ENCODE data around the gene COLQ.
"Not testable (repeated sequence)": the region's sequence is repeated elsewhere in the genome, so short reads cannot be mapped to it uniquely, and the experiment has no call there.

Gene COLQ

DNA sequence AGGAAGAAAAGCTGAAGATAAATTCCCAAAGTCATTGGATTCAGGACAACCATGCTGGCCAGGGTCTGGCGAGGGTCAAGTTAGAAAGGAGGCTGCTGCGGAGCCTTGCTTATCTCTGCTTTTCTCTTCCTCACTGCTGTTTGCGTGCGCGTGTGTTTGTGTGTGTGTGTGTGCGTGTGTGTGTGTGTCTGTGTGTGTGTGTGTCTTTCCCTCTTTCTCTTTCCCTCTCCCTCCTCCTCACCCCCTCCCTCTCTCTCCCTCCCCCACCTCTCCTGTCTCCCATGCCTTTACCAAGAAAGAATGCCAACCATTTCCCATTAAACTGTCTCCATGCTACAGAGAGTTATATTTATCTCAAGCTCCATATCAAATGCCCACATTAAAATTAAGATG is at the start of gene COLQ:
COLQ (minus strand) TSS at position 134 of the 393 bp plus-strand sequence; CDS start at position 53, 81 bp downstream.
- DNase-seq: no peak

DNA sequence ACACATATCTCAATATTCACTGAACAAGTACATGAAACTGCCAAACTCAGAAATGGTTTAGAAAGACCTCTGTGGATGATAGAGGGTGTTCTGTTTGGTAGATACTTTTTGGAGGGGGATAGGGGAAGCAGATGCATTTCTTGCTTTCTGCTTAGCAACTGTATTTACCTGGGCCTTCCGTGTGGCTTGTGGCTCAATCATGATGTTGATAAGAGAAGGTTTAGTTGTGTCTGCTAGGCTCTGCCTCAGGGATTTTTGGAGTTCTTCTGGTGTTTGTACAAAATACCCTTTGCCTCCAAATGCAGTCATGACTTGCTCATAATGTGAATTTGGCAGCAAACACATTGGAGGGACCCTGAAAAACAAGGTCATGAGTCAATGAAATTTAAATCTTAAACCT is 41.7 kb upstream of the COLQ start:
- no peak for DNase-seq

DNA sequence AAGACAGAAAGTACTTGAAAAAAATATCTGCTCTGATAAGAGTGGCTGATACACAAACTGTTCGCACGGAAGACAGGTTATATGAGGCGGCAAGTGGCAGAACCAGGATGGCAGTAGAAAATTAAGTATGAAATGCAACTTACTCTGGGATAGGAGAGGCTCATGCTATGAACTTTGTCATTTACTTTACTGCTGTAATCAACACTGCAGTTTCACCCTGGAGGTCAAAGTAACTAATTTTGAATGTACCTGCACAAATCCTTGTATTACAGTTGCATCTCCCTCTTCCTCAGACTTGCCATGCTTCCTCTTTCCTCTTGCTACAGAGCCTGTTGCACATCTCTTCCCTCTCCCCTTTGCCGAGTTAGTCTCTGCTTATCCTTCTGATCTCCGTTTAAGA is 41.1 kb upstream of the COLQ start:
- no peak for DNase-seq

DNA sequence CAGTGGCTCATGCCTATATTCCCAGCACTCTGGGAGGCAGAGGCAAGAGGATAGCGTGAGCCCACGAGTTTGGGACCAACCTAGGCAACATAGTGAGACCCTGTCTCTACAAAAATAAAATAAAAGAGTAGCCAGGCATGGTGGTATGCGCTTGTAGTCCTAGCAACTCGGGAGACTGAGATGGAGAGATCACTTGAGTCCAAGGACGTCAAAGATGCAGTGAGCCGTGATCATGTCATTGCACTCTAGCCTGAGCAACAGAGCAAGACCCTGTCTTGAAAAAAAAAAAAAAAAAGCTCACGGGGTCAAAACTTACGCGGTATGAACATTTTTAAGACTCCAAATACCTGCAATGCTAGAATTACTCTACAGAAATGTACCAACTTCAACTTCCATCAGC is 37.1 kb upstream of the COLQ start:
- DNase-seq: no peak

DNA sequence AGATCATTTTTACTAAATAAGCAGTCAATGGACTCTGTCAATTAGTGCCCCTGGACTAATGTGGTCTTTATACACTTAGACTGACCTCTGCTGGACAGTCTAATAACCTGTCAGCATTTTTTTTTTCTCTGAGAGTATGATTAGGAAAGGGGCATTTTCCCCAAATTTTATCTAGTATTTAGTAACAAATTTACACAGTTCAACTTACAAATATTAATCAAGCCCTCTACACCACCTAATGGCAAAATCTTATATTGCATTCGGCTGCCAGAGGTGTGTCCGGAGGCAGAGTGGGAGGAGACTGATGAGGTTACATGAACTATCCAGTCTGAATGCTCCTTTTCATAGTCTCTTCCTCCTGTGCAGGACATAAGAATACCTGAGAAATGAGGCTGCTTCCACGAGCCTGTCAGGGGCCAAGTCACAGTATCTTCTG is 36.0 kb upstream of the COLQ start:
- peak; percentile 45 to 48 for DNase-seq

DNA sequence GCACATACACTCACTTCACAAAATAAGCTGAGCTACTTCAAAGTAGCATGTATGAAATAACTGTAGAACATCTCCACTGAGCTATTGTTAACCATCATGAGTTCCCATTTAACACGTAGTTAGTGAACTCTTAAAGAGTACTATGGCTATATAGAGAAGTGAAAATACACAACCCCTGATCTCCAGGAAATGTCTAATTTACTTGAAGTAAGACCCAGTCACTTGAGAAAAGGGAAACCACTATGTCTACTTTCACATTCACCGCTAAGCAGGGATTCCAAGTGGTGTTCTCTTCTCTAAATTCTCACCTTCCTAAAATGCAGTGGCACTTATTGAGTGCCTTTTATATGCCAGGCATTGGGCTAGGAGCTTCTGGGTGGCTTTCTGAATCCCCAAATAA is 35.0 kb upstream of the COLQ start:
- DNase-seq: no peak

DNA sequence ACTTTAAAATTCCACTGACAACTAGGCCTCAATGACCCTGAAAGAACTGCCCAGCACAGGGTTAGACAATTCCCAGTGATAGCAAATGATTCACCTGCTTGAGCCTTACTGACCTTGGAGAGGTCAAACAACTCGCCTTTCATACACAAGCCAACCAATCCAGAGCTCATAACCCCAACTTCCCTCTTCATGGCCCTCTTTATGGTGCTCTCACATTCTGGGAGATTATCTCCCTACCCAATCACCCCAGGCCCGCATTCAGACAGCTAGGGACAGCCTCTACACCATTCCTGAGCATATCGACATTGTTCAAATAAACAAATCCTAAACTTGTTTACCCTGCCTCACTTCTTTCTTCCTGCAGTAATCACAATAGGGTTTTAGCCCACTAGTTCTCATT is 32.2 kb upstream of the COLQ start:
- DNase-seq: no peak

DNA sequence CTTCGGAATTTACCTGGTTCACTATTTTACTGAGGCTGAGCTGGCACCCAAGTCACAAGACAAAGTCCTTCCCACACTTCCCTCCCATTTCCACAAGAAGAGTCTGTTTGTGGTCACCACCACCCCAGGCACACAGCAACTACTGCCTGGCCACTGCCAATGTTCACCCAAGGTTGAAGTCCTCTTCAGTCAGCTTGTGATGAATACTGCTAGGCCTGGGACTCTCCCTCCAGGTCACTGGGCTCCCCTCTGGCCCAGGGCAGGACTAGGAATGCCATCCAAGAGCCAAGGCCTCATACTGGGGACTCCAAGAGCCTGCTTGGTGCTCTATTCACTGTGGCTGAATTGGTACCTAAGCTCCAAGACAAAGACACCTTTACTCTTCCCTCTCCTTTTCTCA is 30.4 kb upstream of the COLQ start:
- DNase-seq: no peak

DNA sequence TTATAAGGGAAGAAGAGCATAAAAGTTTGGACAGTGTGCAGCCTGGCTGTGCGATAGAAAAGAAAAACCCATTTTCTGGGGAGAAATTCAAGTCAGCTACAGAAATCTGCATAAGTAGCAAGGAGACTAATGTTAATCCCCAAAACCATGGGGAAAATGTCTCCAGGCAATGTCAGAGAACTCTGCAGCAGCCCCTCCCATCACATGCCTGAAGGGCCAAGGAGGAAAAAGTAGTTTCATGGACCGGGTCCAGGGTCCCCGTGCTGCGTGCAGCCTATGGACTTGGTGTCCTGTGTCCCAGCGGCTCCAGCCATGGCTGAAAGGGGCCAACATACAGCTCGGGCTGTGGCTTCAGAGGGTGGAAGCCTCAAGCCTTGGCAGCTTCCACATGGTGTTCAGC is 28.3 kb upstream of the COLQ start:
- no peak for DNase-seq

DNA sequence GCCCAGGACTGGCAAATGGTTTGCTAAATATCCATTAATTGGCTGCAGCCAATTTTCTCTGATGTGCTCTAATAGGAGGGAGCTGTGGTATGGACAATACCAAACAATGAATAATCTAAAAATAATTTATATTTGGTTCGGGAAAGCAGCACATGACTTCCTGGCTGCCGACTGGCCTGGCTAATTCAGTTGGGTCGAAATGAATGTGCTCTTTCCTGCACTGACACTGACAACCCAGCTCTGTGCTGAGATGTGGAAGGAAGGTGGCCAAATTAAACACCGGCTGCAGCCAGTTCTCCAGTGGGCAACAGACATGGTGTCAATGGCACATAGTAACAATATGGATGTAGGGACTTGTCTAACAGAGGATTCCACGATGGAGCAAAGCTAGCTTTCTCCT is 21.1 kb upstream of the COLQ start:
- DNase-seq: no peak

DNA sequence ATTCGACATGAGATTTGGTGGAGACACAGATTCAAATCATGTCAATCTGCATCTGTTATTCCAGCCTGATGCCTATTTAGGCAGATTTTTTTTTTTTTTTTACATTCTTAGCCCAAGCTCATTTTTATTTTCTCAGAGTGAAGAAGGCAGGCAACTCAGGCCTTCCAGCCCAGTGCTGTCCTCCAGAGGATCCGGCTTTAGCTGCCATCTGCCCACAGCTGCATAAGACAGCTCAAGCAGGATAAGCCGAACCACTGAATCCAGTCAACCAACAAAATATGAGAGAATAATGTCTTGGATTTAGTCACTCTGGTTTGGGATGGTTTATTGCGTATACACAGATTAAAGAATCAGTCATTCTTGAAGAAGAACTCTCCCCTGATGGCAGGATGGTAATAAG is 19.9 kb upstream of the COLQ start:
- no peak for DNase-seq

DNA sequence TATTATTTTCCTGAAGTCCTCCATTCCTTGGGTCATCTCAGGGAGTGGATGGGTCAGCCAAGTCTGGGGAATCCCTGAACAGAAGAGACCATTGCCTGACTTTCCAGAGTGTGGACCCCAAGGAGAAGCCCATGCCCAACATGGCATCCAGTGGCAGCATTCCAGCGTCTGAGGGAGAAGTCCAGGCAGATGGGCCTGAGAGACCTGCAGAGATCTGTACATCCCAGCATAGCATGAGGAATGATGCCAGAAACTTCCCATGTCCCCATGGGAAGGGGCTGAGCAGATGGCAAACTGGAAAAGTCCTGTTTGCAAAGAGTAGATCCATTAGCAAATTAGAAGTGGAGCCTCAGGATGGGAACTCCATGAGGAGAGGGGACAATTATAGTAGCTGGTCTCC is 17.6 kb upstream of the COLQ start:
- no peak for DNase-seq

DNA sequence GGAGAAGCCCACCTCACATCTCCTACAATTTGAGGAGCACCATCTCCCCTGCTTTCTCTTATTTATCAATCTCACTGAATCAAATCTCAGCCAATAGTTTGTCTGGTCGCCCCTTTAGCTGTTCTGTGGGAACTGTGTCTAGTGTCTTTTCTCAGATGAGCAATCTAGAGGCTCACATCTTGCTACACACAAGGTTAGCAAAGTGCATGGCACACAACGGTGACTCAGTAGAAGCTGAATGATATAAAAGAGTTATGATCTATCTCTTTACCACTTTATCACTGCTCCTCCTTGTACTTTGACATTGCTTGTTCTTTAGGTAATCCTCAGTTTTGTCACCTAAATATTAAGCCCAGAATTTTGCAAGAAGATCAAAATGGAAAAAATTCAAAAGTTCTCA is 16.8 kb upstream of the COLQ start:
- no peak for DNase-seq

DNA sequence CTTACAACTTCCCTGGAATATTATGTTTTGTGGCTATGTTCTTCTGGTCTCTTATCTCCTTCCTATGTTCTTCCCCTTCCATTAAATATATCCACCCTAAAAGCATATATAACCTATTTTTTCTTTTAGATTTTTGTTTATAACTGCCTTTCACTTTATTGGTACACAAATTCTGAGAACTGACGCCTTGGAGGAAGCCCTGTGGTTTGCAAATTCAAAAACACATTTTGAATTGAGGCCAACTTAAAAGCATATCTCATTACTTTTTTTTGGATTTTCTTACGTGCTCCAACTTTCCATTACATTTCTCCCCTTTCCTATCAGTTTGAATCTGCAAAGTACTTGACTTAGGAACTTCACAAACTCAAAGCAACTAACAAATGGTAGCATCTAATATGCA is 15.3 kb upstream of the COLQ start:
- DNase-seq: no peak

DNA sequence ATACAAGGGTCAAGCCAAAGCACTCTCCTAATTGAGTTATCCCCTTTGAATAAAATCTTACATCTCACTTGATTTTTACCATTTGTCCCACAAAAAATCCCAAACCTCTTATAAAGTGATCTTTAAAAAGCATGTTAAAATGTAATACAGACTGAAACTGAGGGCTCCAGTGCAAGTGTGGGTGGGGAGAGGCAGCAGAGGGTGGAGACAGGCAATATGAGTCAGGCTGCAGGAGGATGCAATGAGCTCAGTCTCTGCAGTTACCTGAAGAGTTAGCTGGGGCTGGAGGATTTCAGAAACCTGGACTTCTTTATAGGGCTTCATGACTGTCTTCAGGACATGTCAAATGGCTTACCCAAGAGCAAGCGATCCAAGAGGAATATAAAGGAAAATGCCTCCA is 14.2 kb upstream of the COLQ start:
- DNase-seq: peak; percentile 47 to 61

DNA sequence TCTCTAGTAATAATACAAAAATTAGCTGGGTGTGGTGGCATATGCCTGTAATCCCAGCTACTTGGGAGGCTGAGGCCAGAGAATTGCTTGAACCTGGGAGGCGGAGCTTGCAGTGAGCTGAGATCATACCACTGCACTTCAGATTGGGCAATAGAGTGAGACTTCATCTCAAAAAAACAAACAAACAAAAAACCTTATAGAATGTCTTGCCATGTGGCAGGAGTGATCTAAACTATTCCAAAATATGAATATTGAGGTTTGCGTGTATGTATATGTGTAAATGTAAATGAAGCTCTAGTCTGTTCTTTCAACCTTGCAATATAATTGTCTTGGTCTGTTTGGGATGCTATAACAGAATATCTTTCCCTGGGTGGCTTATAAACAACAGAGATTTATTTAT is 11.1 kb upstream of the COLQ start:
- not testable (repeated sequence) for DNase-seq

DNA sequence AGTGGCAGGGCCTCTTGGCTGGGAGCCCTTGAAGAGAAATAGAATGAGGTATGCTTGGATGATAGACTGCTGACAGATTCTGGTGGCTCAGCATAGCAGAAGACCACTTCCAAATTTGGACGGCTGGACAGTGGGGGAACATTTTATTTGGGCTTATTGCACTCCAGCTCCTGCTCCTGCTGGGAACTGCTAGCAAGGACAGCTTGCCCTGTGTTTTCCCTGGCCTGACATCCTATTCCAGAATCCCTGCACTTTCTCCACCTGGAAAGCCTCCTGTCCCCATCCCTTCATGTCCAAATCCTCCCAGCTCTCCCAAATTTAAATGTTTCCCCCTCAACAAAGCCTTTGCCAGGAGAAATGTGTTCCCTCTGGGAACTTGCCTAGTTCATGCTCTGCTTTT is 9.8 kb upstream of the COLQ start:
- no peak for DNase-seq

DNA sequence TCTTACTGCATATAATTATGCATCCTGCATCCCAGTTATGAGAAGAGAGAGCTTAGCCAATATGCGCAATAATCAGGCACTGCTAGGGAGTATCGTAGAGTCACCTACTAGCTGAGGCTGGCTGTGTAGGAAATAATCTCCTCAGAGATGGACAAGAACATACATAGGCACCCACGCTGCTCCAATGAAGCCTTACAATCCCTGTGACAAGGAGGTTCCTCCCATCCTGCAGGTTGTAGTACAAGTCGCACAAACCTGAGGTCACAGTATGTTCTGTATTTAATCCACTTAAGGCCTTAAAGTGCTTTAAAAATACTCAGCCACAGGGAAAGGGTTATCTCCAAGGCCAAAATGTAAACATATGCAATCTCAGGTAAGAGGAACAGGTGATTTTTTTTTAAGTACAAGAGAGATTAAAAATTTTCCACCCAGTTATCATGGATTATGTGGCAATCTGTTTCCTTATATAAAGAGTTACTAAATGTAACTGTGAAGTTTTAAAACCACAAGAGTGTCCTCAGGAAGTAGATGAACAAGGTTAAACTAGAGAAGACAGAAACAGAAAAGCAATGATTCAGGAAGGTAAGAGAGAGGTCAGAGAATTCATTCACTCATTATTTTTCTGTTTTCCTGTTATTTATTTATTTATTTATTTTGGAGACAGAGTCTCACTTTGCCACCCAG is 7.5 kb upstream of the COLQ start:
- no peak for DNase-seq

DNA sequence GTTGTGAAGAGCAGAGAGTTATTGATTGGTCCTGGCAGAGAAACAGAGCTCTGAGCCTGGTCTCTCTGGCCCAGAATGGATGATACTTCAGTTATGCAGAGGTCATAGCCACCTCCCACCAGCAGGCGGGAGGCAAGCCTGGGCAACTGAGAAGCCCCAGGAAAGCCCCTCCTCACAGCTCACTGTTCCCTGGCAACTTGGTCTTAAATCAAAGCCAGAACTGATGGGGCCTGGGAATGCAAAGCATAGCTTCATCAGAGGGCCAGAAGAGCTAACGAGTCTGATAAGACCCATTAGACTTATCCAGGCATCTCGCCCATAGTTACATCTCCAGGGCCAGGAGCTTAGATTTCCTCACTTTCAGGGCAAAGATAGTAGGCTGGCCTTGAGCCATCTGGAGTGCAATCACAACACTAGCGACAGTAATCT is 5.5 kb upstream of the COLQ start:
- no peak for DNase-seq

DNA sequence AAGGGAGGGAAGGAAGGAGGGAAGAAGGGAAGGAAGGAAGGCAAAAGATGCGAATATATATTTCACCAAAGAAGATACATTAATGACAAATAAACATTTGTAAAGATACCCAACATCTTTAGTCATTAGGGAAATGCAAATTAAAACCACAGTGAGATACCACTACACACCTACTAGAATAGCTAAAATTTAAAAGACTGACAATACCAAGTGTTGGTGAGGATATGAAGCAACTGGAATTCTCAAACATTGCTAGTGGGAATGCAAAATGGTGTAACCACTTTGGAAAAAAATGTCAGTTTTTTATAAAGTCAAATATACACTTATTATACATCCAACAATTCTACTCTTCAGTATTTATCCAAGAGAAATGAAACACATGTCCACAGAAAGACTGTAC is 4.3 kb upstream of the COLQ start:
- no peak for DNase-seq

DNA sequence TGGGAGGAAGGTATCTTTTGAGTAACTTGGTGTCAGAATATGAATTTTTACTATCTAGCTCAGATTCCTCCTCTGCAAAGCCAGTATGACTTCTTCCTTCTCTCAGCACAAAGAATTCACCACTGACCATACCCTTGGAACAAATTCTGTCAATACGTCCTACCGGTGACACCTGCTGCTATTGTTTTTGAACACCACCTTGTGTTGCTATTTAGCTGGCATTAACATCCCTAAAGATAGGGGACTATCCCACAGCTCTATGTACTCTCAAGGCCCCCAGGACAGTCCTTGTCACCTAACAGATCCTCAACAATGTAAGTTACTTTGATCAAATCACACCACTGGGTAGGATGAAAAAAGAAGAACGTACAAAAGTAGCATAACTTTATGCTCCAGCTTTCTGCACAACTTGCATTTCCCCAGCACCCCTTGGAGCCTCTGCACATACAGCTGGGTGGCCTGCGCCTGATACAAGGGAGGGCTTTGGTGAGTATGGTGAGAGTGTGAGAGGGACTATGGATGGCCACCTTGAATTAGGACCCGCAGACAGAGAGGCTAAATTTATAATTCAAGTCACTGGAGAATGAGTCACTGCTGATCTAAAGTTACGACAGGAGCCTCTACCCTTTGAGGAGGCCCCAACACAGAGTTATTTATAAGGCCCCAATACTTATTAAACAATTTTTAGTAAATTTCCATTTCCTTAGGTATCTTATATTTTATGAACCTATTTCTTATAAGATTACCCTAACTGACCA is 2.3 kb upstream of the COLQ start:
- DNase-seq: no peak

DNA sequence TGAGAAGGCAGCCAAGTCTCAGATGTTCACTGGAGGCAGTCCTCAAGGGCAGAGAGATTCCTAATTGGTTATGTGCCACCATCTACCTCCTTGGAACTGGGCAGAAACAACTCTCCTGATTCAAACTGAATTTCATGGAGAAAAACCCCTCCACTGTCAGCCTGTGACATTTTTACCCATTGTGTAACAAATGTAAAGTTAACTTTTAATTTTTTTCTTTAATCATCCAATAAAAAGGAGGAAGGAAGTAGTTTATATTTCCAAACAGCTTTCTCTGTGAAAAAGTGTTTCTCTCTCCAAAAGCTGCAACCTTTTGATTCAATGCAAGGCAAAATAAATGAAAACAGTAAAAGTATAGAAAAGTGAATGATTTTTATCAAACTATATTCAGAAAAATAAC is 510 bp upstream of the COLQ start:
- no peak for DNase-seq

DNA sequence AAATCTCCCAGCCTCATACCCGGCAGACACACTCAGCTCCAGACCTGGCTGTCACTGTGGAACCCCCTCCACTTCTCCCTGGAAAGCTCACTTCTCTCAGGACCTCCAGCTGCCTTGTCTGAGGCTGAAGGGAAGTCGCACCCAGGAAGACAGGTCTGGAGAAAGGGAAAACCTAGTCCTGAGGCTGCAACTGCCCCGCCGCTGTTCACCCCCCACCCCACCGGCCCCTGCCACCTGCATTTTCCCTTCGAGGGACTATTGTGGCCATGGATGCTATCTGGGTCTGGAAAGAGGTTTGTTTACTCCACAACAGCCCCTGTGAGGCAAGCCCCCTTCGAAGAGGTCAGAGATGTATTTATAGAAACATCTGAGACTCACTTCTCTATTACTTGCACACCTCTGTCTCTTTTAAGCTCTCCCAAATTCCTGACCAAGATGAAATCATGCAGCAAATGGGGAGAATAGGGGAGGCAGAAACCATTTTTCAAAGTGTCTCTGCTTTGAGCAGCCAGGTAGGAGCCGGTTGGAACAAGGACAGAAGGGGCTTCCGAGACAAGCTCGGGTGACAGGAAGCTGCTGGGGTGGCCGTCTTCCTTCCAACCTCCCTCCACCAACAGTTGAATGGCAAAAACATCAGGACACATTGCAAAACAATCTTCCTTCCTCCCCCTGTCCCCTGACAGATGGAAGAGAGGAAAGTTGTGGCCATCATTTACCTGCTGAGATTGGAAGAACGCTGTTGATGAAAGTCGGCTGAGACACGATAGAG is 518 bp downstream of the COLQ start:
- DNase-seq: no peak

DNA sequence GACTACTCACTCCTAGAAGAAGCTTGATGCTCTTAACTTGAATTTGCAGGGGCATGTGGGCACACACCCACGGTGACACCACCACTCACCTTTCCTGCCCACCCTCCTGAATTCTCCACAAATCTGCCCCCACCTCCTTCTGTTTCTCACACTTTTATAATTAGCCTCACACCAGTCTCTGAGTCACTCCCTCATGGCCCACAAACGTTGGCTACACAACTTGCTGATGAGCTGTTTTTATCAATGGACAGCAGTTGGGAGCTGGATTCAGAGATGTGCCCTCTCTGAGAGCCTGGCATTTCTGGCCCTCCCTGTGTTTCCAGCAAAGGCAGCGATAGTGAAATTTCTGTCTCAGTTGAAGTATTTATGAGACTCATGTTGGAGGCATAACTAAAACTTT is 1.3 kb downstream of the COLQ start:
- no peak for DNase-seq

All from stimulated activated CD4-positive, alpha-beta T cell treated with anti-CD3 and anti-CD28 coated beads, Interleukin-2, amount 100 ng/mL, for 24 hours (primary cell).